Hindlimb muscle (tissue), 1 donor: ENCODE measurements around the gene CD274. TPM values are rescaled to one million over a fixed set of nuclear protein-coding genes. Genes with fewer than 3 reads are reported as not detected.
"Not testable (repeated sequence)": the region's sequence is repeated elsewhere in the genome, so short reads cannot be mapped to it uniquely, and the experiment has no call there.

Experiments used
- DNase-seq: peaks from one replicate; pipeline ENCODE4 v3.0.0-alpha.2; 2013
- polyA plus RNA-seq: library from polyadenylated mRNA; unstranded; fragments of 120-200 nt; gene quantifications from one replicate; pipeline ENCODE4 v1.2.1, GENCODE V29; 2013; ENCODE audit not compliant: insufficient read length

CD274 gene
- polyA plus RNA-seq, 1 donor: 1.5 TPM

GRCh38 chr9:5438301-5439162 lies 11.8 kb upstream of the CD274 start:
- no peak for DNase-seq

GRCh38 chr9:5440426-5440825 lies 9.9 kb upstream of the CD274 start:
- no peak for DNase-seq

DNA sequence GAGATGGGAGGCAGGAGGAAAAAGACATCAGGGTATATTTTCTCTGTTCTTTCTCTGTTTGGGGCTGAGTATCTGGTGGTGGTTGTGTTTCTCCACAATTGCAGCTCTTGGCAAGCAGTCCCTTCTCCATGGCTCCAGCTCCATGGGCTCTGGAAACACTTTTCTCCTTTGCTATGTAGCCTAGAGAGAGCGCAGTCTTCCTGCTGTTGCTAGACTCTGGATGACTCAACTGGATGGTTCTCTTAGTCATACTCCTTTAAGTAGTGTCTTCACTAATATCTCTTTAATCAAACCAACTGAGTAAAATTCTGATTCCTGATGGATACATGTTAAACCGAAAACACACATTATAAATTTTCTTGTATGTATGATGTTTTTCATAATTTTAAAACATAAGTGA lies 9.3 kb upstream of the CD274 start:
- DNase-seq: no peak

DNA sequence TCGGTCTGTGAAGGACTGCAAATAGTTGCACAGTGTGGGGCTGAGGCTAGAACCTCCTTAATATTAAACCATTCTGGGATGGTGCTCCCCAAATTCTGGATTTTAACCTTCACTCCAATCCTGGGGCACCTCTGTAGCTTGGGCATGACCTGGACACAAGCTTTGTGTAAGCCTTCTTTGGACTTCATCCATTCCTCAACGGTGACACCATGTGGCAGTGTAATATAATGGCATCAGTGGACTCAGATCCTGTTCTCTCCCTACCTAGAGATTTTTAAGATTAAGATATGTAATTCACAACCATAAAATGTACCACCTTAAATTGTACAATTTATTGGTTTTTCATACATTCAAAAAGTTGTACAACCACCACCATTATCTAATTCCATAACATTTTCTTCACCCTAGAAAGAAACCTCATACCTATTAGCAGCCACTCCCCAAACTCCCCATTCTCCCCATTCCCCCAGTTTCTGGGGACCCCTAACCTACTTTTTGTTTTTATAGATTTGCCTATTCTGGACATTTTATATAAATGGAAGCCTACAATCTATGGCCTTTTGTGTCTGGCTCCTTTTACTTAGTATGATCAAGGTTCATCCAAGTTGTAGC lies 7.8 kb upstream of the CD274 start:
- no peak for DNase-seq

DNA sequence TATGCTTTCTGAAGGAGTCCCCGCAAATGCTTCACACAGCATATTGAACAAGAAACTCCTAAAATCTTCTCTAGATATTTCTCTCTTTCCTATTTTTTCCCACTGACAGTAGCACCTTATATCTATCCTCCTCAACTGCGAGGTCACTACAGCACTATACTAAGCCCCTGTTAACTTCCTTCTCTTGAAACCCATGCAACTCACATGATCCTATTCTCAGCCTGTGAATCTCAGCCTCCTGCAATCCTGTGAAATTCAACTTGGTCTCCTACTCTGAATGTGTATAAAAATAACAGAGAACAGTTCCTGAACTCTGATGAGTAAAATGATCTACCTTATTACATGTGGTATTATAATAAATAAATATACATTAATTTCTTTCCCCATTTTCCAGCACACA lies 6.5 kb upstream of the CD274 start:
- no peak for DNase-seq

DNA sequence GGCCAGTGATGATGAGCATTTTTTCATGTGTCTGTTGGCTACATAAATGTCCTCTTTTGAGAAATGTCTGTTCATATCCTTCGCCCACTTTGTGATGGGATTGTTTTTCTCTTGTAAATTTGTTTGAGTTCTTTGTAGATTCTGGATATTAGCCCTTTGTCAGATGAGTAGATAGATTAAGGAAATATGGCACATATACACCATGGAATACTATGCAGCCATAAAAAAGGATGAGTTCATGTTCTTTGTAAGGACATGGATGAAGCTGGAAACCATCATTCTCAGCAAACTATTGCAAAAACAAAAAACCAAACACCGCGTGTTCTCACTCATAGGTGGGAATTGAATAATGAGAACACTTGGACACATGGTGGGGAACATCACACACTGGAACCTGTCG lies 5.2 kb upstream of the CD274 start:
- DNase-seq: not testable (repeated sequence)

- DNase-seq: no peak
These were observed 4.5 kb upstream of the CD274 start for GRCh38 chr9:5445886-5446285.

DNA sequence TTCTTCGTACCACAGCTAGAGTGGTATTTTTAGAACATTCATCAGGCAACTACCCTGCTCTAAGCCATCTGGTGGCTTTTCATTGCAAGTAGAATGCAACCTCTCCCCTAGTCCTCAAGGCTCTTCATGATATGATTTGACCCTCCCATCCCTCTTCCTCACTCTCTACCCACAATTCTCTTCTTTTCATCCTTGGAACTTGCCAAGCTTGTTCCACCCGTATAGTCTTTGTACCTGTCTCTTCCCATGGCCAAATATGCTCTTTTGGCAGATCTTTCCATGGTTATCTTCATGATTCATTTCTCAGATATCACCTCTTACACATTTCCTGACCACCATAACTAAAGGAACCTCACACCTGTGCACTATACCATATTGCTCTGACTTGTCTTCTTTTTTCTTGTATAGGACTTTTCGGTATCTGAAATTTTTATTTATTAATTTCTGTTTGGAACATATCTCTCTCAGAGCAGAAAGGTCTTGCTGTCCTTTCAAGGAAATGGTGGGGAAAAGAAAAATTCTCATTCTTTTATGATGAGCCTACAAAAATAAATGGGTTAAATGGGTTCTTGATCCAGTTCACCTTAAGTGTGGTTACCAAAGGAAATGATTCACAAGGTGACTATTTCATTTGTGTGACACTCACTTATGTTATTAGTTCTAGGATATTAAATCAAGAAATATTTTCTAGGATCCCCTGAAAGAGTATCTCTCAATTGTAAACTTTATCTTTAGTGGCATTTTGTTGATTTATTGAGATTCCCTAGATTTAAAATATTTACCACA lies 3.7 kb upstream of the CD274 start:
- no peak for DNase-seq

DNA sequence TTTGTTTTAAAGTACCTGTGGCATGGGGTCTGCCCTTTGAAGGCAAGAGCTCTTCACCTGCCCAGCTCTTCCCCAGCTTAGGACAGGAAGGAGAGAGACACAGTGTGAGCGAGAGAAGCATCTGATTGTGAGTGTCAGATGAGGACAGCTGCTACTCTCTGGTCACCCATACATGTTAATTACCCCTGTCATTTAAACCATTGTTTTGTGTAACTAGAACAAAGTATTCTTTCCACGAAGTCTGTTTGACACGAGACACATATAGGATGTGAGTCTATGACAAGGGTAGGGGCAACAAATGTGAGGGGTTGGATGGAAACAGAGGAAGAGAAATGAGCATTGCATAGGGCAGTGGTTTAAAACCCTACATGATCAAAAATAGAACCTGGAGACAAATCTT lies 3.0 kb upstream of the CD274 start:
- no peak for DNase-seq

- DNase-seq: no peak
These were observed 2.3 kb upstream of the CD274 start for GRCh38 chr9:5448016-5448415.

DNA sequence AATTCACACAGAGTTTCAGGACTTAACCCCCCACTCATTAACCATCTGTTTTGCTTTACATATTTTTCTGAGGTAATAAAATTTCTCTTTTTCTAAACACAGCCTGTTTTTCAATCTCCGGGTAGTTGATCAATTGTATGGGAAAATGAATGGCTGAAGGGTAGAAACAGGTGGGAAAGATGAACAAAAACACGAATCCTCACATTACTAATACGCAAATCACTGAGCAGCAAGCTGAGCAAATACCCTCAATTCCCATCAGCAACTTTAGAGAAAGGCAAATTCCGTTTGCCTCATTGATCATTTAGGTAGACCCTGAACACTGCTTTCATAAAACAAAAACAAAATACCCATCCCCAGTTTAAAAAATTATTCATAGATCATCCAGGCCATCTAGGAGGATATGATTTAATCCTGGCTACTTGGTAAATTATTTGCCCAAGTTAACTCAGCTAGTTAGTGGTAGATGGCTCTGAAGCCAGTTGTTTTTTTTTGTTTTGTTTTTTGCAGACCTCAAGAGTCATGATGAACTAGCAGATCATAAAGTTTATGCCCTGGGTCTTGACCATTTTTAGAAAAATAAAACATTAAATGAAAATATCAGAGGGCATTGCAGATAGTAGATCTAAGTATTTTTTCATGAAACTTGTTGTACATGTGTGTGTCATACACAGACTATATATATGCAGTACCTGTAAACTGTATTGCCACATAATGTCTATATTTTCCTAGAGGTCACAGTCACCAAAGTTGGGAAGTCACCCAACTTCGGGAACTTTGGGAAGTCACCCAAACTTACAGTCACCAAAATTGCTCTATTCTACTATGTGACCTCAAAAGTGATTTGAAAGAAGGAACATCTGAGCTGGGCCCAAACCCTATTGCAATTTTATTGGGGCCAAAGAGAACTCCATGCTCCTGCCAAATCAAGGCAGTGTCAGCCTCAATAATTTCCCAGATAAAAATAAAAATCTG lies 1.6 kb upstream of the CD274 start:
- DNase-seq: no peak

DNA sequence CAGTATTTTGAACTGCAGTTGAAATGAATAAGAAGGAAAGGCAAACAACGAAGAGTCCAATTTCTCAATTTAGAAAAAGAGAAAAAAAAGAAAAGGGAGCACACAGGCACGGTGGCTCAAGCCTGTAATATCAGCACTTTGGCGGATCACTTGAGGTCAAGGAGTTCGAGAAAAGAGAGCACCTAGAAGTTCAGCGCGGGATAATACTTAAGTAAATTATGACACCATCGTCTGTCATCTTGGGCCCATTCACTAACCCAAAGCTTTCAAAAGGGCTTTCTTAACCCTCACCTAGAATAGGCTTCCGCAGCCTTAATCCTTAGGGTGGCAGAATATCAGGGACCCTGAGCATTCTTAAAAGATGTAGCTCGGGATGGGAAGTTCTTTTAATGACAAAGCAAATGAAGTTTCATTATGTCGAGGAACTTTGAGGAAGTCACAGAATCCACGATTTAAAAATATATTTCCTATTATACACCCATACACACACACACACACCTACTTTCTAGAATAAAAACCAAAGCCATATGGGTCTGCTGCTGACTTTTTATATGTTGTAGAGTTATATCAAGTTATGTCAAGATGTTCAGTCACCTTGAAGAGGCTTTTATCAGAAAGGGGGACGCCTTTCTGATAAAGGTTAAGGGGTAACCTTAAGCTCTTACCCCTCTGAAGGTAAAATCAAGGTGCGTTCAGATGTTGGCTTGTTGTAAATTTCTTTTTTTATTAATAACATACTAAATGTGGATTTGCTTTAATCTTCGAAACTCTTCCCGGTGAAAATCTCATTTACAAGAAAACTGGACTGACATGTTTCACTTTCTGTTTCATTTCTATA lies 602 bp upstream of the CD274 start:
- peak; percentile 19 for DNase-seq

GRCh38 chr9:5452286-5452609 lies 1.9 kb downstream of the CD274 start:
- no peak for DNase-seq

GRCh38 chr9:5453004-5453403 lies 2.7 kb downstream of the CD274 start:
- DNase-seq: no peak

DNA sequence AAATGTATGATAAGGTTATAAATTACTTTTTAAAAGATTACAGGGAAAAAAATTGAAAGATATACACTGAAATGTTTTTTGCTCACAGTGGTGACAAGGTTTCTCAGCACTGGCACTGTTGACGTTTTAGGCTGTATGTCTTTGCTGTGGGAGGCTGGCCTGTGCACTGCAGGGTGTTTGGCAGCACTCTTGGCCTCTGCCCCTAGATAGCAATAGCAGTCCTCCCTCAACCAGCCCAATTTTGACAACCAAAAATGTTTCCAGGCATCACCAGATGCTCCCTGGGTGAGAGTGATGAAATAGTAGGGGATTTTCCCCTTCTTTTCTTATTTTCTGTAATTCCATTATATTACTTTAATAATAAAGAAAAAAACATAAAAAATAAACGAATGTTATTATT lies 3.3 kb downstream of the CD274 start:
- DNase-seq: no peak

DNA sequence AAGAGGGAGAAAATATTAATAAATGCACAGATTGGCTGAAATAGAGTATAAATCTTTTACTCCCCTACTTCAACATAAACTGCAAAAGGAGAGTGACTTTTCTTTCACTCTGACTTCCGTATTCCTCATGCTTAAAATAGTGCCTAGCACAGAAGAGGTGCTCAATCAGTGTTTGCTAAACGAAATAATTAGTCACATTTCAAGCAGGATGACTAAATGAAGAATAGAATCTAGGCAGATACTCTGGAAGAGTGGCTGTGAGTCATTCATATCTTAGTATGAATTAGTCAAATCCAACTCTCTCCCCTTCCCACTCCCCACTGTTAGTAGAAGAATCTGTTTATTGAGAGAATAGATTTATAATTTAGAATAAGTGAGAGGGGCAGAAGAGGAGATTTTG lies 4.8 kb downstream of the CD274 start:
- no peak for DNase-seq

- no peak for DNase-seq
These were observed 9.0 kb downstream of the CD274 start for GRCh38 chr9:5459289-5459829.

DNA sequence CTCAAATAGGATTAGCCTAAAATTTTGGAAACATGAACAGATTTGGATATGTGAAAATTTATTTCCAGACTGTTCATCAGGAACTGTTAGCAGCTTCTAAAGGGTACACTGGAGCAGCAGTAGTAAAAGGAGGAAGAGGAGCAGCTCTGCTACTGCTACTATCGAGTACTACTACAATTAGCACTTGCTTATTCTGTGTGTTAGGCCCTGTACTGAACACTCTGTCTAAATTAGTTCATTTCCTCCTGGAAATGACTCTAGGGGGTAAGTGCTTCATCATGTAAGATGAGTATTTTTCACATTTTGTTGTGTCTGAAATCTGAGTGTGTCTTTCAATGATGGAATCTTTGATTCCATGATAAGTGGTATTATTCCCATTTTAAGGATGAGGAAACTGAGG lies 9.8 kb downstream of the CD274 start:
- no peak for DNase-seq

GRCh38 chr9:5464831-5465330 lies 14.5 kb downstream of the CD274 start:
- DNase-seq: not testable (repeated sequence)

DNA sequence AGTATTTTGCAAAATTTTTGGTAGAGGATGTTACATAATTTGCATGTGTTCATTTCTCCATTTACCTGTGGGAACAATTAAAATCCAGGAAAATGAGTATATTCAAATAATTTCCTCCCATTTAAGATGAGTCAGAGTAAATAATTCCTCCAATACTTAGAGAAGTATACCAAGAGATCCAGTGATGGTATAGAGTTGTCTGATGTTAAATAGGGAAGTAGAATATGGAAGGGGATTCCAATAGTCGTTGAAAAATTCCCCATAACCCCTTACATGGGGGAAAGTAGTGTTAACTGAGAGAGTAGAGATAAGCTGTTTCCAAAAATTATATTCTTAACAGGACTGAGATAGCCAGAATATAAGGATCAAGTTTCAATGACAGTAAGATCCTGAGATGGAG lies 15.7 kb downstream of the CD274 start:
- DNase-seq: no peak

DNA sequence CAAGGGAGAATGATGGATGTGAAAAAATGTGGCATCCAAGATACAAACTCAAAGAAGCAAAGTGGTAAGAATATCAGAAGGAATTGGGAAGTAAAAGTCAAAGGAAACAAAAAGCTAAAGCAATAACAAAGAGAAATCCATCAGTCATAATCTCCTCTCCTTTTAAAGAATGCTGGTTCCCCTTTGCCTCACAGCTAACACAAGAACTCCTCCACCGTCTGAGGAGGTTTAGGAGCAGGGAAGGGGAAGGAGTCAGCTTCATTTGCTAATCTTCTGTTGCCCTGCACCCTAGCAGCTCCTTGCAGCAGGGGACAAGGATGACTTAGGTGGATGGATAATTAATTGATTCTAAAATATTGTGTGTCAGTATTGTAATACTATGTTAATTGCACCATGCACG lies 16.4 kb downstream of the CD274 start:
- no peak for DNase-seq
